ENCODE measurements around the gene GPBP1. TPM values are rescaled to one million over a fixed set of nuclear protein-coding genes. Genes with fewer than 3 reads are reported as not detected.

The GPBP1 gene
- total and polyA plus RNA-seq, 2 donors (not counting 1 experiment from before 2014, with no cell fraction given): 50.4 to 82.1 TPM

DNA sequence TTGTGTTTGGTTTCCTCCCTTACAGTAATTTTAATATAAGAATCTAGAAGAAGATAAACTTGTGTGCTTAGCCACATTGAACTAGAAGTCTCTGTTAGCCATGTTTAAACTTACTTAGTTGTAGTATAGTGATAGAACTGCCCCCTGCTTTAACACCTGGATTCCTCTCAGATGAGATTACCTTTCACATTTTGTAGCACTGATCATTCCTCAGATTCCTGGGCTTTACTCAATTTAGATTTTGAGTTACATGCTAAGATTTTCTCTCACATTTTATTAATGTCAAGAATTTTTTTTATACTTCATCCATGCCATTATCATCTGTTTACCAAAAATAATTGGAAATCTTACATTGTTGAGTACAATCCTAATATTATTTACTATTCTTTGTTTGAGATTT, 70.5 kb downstream of the GPBP1 start:
- TF ChIP-seq EZH2 (IDR thresholded peaks at IDR 0.05; ENCODE audit: low read length, missing control alignments) (no peak), CTCF (conservative IDR thresholded peaks at IDR 0.05 in 1 of 2, IDR thresholded peaks at IDR 0.05 in 1 of 2; ENCODE audit: low read depth in 1 of 2, low read length in 2 of 2) (no peak)
- DNase-seq (ENCODE audit: low read depth in 2 of 2): no peak
- Histone ChIP-seq H3K36me3 (ENCODE audit: control insufficient read depth, insufficient read depth, low read length) (peaks cover 2% of the 10 kb centered on the region), H3K9me3 (ENCODE audit: control insufficient read depth, insufficient read depth, low read depth, low read length) (no peaks in the 10 kb centered on the region), H3K4me3 (replicated peaks in 1 of 4; ENCODE audit: control extremely low read depth in 1 of 4, insufficient read depth in 1 of 4, low read depth in 3 of 4, low read length in 4 of 4) (no peak overlapping the region), H4K20me1 (ENCODE audit: control insufficient read depth, extremely low read depth, insufficient read depth, low read length) (no peaks in the 10 kb centered on the region), H3K79me2 (ENCODE audit: control insufficient read depth, insufficient read depth, low read length) (no peaks in the 10 kb centered on the region), H2AFZ (ENCODE audit: low read length) (no peak overlapping the region), H3K4me2 (ENCODE audit: extremely low read depth, insufficient read depth, low read length) (no peak overlapping the region), H3K4me1 (ENCODE audit: control insufficient read depth, extremely low read depth, insufficient read depth, low read length) (no peaks in the 10 kb centered on the region), H3K27me3 (ENCODE audit: control insufficient read depth, insufficient read depth, low read length) (no peaks in the 10 kb centered on the region), H3K9ac (ENCODE audit: insufficient read depth, low read length) (no peak overlapping the region), H3K27ac (ENCODE audit: insufficient read depth, low read length) (no peak overlapping the region)

DNA sequence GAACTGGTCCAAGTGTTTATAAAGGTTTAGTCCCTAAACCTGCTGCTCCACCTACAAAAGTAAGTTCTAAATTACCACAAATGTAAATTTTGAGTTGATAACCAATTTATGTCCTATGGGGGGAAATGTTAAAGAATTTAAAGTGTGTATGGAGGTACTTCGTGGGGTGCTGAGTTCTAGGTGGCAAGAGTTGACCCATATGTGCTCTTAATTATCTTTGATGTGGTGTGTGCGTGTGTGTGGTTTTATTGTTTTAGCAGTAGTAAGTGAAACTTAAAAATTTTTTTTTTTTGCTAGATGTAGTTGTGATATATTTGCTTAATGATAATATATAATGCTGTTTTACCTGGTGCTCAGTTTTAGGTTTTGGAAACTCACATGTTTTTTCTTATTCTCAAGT, 72.6 kb downstream of the GPBP1 start:
- Histone ChIP-seq H2AFZ (ENCODE audit: low read length) (no peak overlapping the region), H3K4me2 (ENCODE audit: extremely low read depth, insufficient read depth, low read length) (no peak overlapping the region), H3K4me1 (ENCODE audit: control insufficient read depth, extremely low read depth, insufficient read depth, low read length) (no peaks in the 10 kb centered on the region), H3K36me3 (ENCODE audit: control insufficient read depth, insufficient read depth, low read length) (peaks cover 3% of the 10 kb centered on the region), H3K9me3 (ENCODE audit: control insufficient read depth, insufficient read depth, low read depth, low read length) (no peaks in the 10 kb centered on the region), H3K4me3 (replicated peaks in 1 of 4; ENCODE audit: control extremely low read depth in 1 of 4, insufficient read depth in 1 of 4, low read depth in 3 of 4, low read length in 4 of 4) (no peak overlapping the region), H3K79me2 (ENCODE audit: control insufficient read depth, insufficient read depth, low read length) (no peaks in the 10 kb centered on the region), H3K9ac (ENCODE audit: insufficient read depth, low read length) (no peak overlapping the region), H3K27me3 (ENCODE audit: control insufficient read depth, insufficient read depth, low read length) (no peaks in the 10 kb centered on the region), H4K20me1 (ENCODE audit: control insufficient read depth, extremely low read depth, insufficient read depth, low read length) (no peaks in the 10 kb centered on the region), H3K27ac (ENCODE audit: insufficient read depth, low read length) (no peak overlapping the region)
- TF ChIP-seq CTCF (conservative IDR thresholded peaks at IDR 0.05 in 1 of 2, IDR thresholded peaks at IDR 0.05 in 1 of 2; ENCODE audit: low read depth in 1 of 2, low read length in 2 of 2) (no peak), EZH2 (IDR thresholded peaks at IDR 0.05; ENCODE audit: low read length, missing control alignments) (no peak)
- no peak for DNase-seq (ENCODE audit: low read depth in 2 of 2)

- Histone ChIP-seq H3K79me2 (ENCODE audit: control insufficient read depth, insufficient read depth, low read length) (no peaks in the 10 kb centered on the region), H3K36me3 (ENCODE audit: control insufficient read depth, insufficient read depth, low read length) (peaks cover 3% of the 10 kb centered on the region), H3K9ac (ENCODE audit: insufficient read depth, low read length) (no peak overlapping the region), H3K4me3 (replicated peaks in 1 of 4; ENCODE audit: control extremely low read depth in 1 of 4, insufficient read depth in 1 of 4, low read depth in 3 of 4, low read length in 4 of 4) (no peak overlapping the region), H3K4me2 (ENCODE audit: extremely low read depth, insufficient read depth, low read length) (no peak overlapping the region), H3K27ac (ENCODE audit: insufficient read depth, low read length) (no peak overlapping the region), H4K20me1 (ENCODE audit: control insufficient read depth, extremely low read depth, insufficient read depth, low read length) (no peaks in the 10 kb centered on the region), H2AFZ (ENCODE audit: low read length) (no peak overlapping the region), H3K4me1 (ENCODE audit: control insufficient read depth, extremely low read depth, insufficient read depth, low read length) (no peaks in the 10 kb centered on the region), H3K27me3 (ENCODE audit: control insufficient read depth, insufficient read depth, low read length) (no peaks in the 10 kb centered on the region), H3K9me3 (ENCODE audit: control insufficient read depth, insufficient read depth, low read depth, low read length) (no peaks in the 10 kb centered on the region)
- no peak for DNase-seq (ENCODE audit: low read depth in 2 of 2)
- TF ChIP-seq EZH2 (IDR thresholded peaks at IDR 0.05; ENCODE audit: low read length, missing control alignments) (no peak), CTCF (conservative IDR thresholded peaks at IDR 0.05 in 1 of 2, IDR thresholded peaks at IDR 0.05 in 1 of 2; ENCODE audit: low read depth in 1 of 2, low read length in 2 of 2) (no peak)
Observed at GRCh38 chr5:57247765-57248164, 73.9 kb downstream of the GPBP1 start.
